ENCODE data around the gene NKX2-8.

Gene NKX2-8

DNA sequence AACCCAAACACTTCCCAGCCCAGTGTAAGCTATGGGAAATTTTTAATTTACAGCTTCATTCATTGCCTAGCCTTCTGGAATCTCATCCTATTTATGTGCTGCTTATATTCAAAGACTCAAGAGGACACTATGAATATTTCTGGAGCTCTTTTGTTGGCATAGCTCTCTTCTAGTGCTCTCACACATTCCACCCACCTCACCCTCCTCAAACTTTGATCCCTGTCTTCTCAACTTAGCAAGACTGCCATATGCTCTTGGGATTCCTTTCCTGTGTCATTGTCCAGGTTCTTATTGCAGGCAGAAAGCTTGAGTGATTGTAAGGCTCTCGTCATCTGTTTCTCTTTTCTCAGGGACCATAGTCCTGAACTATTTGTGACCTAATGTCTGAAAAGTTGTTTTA is 44.4 kb downstream of the NKX2-8 start:
- H3K27ac ChIP-seq (replicated peaks) = no peak overlapping the region
- H3K4me3 ChIP-seq (replicated peaks; ENCODE audit: insufficient read depth, low read length) = no peak overlapping the region
- no peak for DNase-seq (ENCODE audit: low read depth in 1 of 2, low spot score in 1 of 2)
- TF ChIP-seq SPI1 (IDR thresholded peaks at IDR 0.05; ENCODE audit: borderline replicate concordance, low read depth) = no peak
- no peak for TF ChIP-seq POLR2AphosphoS5 (IDR thresholded peaks at IDR 0.05; ENCODE audit: low read depth)
- TF ChIP-seq, protein P1, sequence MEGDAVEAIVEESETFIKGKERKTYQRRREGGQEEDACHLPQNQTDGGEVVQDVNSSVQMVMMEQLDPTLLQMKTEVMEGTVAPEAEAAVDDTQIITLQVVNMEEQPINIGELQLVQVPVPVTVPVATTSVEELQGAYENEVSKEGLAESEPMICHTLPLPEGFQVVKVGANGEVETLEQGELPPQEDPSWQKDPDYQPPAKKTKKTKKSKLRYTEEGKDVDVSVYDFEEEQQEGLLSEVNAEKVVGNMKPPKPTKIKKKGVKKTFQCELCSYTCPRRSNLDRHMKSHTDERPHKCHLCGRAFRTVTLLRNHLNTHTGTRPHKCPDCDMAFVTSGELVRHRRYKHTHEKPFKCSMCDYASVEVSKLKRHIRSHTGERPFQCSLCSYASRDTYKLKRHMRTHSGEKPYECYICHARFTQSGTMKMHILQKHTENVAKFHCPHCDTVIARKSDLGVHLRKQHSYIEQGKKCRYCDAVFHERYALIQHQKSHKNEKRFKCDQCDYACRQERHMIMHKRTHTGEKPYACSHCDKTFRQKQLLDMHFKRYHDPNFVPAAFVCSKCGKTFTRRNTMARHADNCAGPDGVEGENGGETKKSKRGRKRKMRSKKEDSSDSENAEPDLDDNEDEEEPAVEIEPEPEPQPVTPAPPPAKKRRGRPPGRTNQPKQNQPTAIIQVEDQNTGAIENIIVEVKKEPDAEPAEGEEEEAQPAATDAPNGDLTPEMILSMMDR (IDR thresholded peaks at IDR 0.05; ENCODE audit: insufficient read depth, low read length) = no peak
- TF ChIP-seq, protein P2, sequence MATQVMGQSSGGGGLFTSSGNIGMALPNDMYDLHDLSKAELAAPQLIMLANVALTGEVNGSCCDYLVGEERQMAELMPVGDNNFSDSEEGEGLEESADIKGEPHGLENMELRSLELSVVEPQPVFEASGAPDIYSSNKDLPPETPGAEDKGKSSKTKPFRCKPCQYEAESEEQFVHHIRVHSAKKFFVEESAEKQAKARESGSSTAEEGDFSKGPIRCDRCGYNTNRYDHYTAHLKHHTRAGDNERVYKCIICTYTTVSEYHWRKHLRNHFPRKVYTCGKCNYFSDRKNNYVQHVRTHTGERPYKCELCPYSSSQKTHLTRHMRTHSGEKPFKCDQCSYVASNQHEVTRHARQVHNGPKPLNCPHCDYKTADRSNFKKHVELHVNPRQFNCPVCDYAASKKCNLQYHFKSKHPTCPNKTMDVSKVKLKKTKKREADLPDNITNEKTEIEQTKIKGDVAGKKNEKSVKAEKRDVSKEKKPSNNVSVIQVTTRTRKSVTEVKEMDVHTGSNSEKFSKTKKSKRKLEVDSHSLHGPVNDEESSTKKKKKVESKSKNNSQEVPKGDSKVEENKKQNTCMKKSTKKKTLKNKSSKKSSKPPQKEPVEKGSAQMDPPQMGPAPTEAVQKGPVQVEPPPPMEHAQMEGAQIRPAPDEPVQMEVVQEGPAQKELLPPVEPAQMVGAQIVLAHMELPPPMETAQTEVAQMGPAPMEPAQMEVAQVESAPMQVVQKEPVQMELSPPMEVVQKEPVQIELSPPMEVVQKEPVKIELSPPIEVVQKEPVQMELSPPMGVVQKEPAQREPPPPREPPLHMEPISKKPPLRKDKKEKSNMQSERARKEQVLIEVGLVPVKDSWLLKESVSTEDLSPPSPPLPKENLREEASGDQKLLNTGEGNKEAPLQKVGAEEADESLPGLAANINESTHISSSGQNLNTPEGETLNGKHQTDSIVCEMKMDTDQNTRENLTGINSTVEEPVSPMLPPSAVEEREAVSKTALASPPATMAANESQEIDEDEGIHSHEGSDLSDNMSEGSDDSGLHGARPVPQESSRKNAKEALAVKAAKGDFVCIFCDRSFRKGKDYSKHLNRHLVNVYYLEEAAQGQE (IDR thresholded peaks at IDR 0.05; ENCODE audit: insufficient replicate concordance, low read depth) = no peak
- no peak for TF ChIP-seq GABPA (IDR thresholded peaks at IDR 0.05; ENCODE audit: low read depth)
- H3K27me3 ChIP-seq (ENCODE audit: insufficient read depth, poor library complexity, severe bottlenecking) = peaks cover 6% of the 10 kb centered on the region
